Measurements from ENCODE around the gene LENEP. TPM values are rescaled to one million over a fixed set of nuclear protein-coding genes. Genes with fewer than 3 reads are reported as not detected.
"Not testable (repeated sequence)": the region's sequence is repeated elsewhere in the genome, so short reads cannot be mapped to it uniquely, and the experiment has no call there.

Gene LENEP
- total RNA-seq, 1 donor from 2014 or later = not detected

GRCh38 chr1:154995301-154995983 is 2.1 kb downstream of the LENEP start:
- H3K27me3 ChIP-seq (ENCODE audit: low read depth); H3K27ac ChIP-seq; ATAC-seq; intact Hi-C loops (cut with DNase I); H3K4me3 ChIP-seq; H3K9me3 ChIP-seq: not testable (repeated sequence)
- TF ChIP-seq CTCF (IDR thresholded peaks at IDR 0.05) = peak; percentile 39
- Histone ChIP-seq H3K36me3 (peaks cover 13% of the 10 kb centered on the region), H3K4me1 (peaks cover 34% of the 10 kb centered on the region)
- DNase-seq = peak; percentile 50

- no peak for TF ChIP-seq CTCF (IDR thresholded peaks at IDR 0.05)
- no peaks in the 10 kb centered on the region for H3K9me3 ChIP-seq
- H3K27ac ChIP-seq = no peak overlapping the region
- no peak overlapping the region for H3K4me3 ChIP-seq
- H3K4me1 ChIP-seq = peaks cover 34% of the 10 kb centered on the region
- H3K27me3 ChIP-seq (ENCODE audit: low read depth) = no peaks in the 10 kb centered on the region
- ATAC-seq (no peak), DNase-seq (no peak)
- H3K36me3 ChIP-seq = no peaks in the 10 kb centered on the region
- intact Hi-C loops (cut with DNase I) = no loop called here
Observed at GRCh38 chr1:154996966-154997701, 3.7 kb downstream of the LENEP start.

GRCh38 chr1:154998201-154998780 is 4.9 kb downstream of the LENEP start:
- H3K27ac ChIP-seq = no peak overlapping the region
- H3K4me1 ChIP-seq = peaks cover 34% of the 10 kb centered on the region
- intact Hi-C loops (cut with DNase I) = no loop called here
- no peaks in the 10 kb centered on the region for H3K9me3 ChIP-seq
- DNase-seq (no peak), ATAC-seq (no peak)
- H3K36me3 ChIP-seq = no peaks in the 10 kb centered on the region
- H3K27me3 ChIP-seq (ENCODE audit: low read depth) = no peaks in the 10 kb centered on the region
- no peak overlapping the region for H3K4me3 ChIP-seq
- TF ChIP-seq CTCF (IDR thresholded peaks at IDR 0.05) = no peak

GRCh38 chr1:154998818-154999570 is 5.6 kb downstream of the LENEP start:
- ATAC-seq (no peak), DNase-seq (peak; percentile 79)
- Histone ChIP-seq H3K27ac (peak overlapping the region; percentile 86), H3K9me3 (no peaks in the 10 kb centered on the region), H3K4me1 (peaks cover 34% of the 10 kb centered on the region), H3K27me3 (ENCODE audit: low read depth) (no peaks in the 10 kb centered on the region), H3K36me3 (no peaks in the 10 kb centered on the region), H3K4me3 (peak overlapping the region; percentile 97)
- TF ChIP-seq CTCF (IDR thresholded peaks at IDR 0.05) = peak; percentile 87
- intact Hi-C loops (cut with DNase I) = no loop called here

All from lower lobe of right lung (tissue), 2 donors.